Measurements from ENCODE around the gene KLK11. TPM values are rescaled to one million over a fixed set of nuclear protein-coding genes. Genes with fewer than 3 reads are reported as not detected.

Gene KLK11
- total RNA-seq, 3 donors from 2014 or later = 5.6 to 21.1 TPM; not detected in 1

- Histone ChIP-seq H3K27me3 (no peaks in the 10 kb centered on the region), H3K36me3 (no peaks in the 10 kb centered on the region), H3K4me1 (peaks cover 0 to 3% of the 10 kb centered on the region in 2 donors), H3K27ac (no peak overlapping the region), H3K4me3 (no peak overlapping the region), H3K9me3 (no peaks in the 10 kb centered on the region)
- TF ChIP-seq CTCF (IDR thresholded peaks at IDR 0.05) (no peak), POLR2A (IDR thresholded peaks at IDR 0.05) (no peak)
- no peak for DNase-seq (ENCODE audit: low spot score in 2 of 2)
- intact Hi-C loops (cut with DNase I; ENCODE audit: low total_unique reads) = loop anchor here (5.0 kb wide), 1 partner anchor 764 kb away; no protein-coding TSS in a partner anchor
Observed at GRCh38 chr19:50972795-50973376, 53.5 kb downstream of the KLK11 start.

Other genes starting within 250 kb of the KLK11 start
- not detected for gene ACP4, start 236.2 kb downstream of the KLK11 start, total RNA-seq
- under 1 TPM in 2 of 3 donors, not detected in 1; 0.33 to 0.44 TPM for gene KLK1, start 202.8 kb downstream of the KLK11 start, total RNA-seq
- not detected for gene KLK15, start 193.0 kb downstream of the KLK11 start, total RNA-seq
- gene KLK3, start 171.7 kb downstream of the KLK11 start, total RNA-seq = 10 to 100 TPM in 1 of 3 donors, under 1 TPM in 1, not detected in 1; 0.32 to 45.2 TPM
- gene KLK2, start 153.2 kb downstream of the KLK11 start, total RNA-seq = 10 to 100 TPM in 1 of 3 donors, under 1 TPM in 2; 0.44 to 14.7 (median 0.48) TPM
- not detected for gene KLK4, start 115.2 kb downstream of the KLK11 start, total RNA-seq
- 100 to 1,000 TPM in 1 of 3 donors, 10 to 100 TPM in 1, not detected in 1; 16.1 to 182 TPM for gene KLK5, start 73.6 kb downstream of the KLK11 start, total RNA-seq
- 10 to 100 TPM in 1 of 3 donors, under 1 TPM in 1, not detected in 1; 0.98 to 14.8 TPM for gene KLK6, start 57.0 kb downstream of the KLK11 start, total RNA-seq
- gene KLK7, start 42.7 kb downstream of the KLK11 start, total RNA-seq = 100 to 1,000 TPM in 1 of 3 donors, 1 to 10 TPM in 1, not detected in 1; 7.5 to 103 TPM
- 10 to 100 TPM in 2 of 3 donors, not detected in 1; 13.4 to 46.2 TPM for gene KLK8, start 25.0 kb downstream of the KLK11 start, total RNA-seq
- gene KLK10, start 6.9 kb downstream of the KLK11 start, total RNA-seq = 10 to 100 TPM in 1 of 3 donors, 1 to 10 TPM in 1, not detected in 1; 3.3 to 13.9 TPM
- gene KLK12, start 8.4 kb upstream of the KLK11 start, total RNA-seq = not detected
- not detected for gene KLK13, start 38.5 kb upstream of the KLK11 start, total RNA-seq
- gene KLK14, start 56.3 kb upstream of the KLK11 start, total RNA-seq = under 1 TPM in 1 of 3 donors, not detected in 2; 0.98 TPM
- gene CTU1, start 81.8 kb upstream of the KLK11 start, total RNA-seq = 10 to 100 TPM in 1 of 3 donors, 1 to 10 TPM in 2; 5.6 to 10.1 (median 9.2) TPM
- 1 to 10 TPM; 3.4 to 7.0 (median 4.3) TPM for gene SIGLEC9, start 98.3 kb upstream of the KLK11 start, total RNA-seq
- 1 to 10 TPM in 2 of 3 donors, under 1 TPM in 1; 0.98 to 3.2 (median 1.8) TPM for gene SIGLEC7, start 115.7 kb upstream of the KLK11 start, total RNA-seq
- 10 to 100 TPM in 1 of 3 donors, 1 to 10 TPM in 2; 2.9 to 17.1 (median 6.3) TPM for gene CD33, start 198.5 kb upstream of the KLK11 start, total RNA-seq
- not detected for gene SIGLECL1, start 224.5 kb upstream of the KLK11 start, total RNA-seq